ENCODE data around the gene LTC4S.

The LTC4S gene

GRCh38 chr5:179764056-179764455, 29.7 kb upstream of the LTC4S start:
- Histone ChIP-seq H3K36me3 (ENCODE audit: insufficient read depth, low read length) (peaks cover 41% of the 10 kb centered on the region), H3K4me3 (ENCODE audit: low read length) (no peak overlapping the region), H3K9me3 (ENCODE audit: low read length) (no peaks in the 10 kb centered on the region), H3K4me1 (ENCODE audit: insufficient read depth, low read length) (peaks cover 34% of the 10 kb centered on the region), H2AFZ (ENCODE audit: low read depth, low read length) (no peak overlapping the region), H3K27me3 (ENCODE audit: insufficient read depth, low read length) (no peaks in the 10 kb centered on the region)

- Histone ChIP-seq H3K36me3 (ENCODE audit: insufficient read depth, low read length) (peaks cover 54% of the 10 kb centered on the region), H2AFZ (ENCODE audit: low read depth, low read length) (no peak overlapping the region), H3K4me3 (ENCODE audit: low read length) (no peak overlapping the region), H3K4me1 (ENCODE audit: insufficient read depth, low read length) (peaks cover 34% of the 10 kb centered on the region), H3K27me3 (ENCODE audit: insufficient read depth, low read length) (no peaks in the 10 kb centered on the region), H3K9me3 (ENCODE audit: low read length) (no peaks in the 10 kb centered on the region)
These were observed 28.4 kb upstream of the LTC4S start for GRCh38 chr5:179765400-179765799.

GRCh38 chr5:179766021-179766725, 27.6 kb upstream of the LTC4S start:
- peaks cover 34% of the 10 kb centered on the region for H3K4me1 ChIP-seq (ENCODE audit: insufficient read depth, low read length)
- no peaks in the 10 kb centered on the region for H3K27me3 ChIP-seq (ENCODE audit: insufficient read depth, low read length)
- no peak overlapping the region for H3K4me3 ChIP-seq (ENCODE audit: low read length)
- H3K9me3 ChIP-seq (ENCODE audit: low read length) = no peaks in the 10 kb centered on the region
- peaks cover 61% of the 10 kb centered on the region for H3K36me3 ChIP-seq (ENCODE audit: insufficient read depth, low read length)
- H2AFZ ChIP-seq (ENCODE audit: low read depth, low read length) = no peak overlapping the region

- Histone ChIP-seq H3K27me3 (ENCODE audit: insufficient read depth, low read length) (no peaks in the 10 kb centered on the region), H3K4me1 (ENCODE audit: insufficient read depth, low read length) (peaks cover 32% of the 10 kb centered on the region), H3K36me3 (ENCODE audit: insufficient read depth, low read length) (peaks cover 68% of the 10 kb centered on the region), H3K9me3 (ENCODE audit: low read length) (no peaks in the 10 kb centered on the region), H3K4me3 (ENCODE audit: low read length) (no peak overlapping the region), H2AFZ (ENCODE audit: low read depth, low read length) (no peak overlapping the region)
These were observed 26.9 kb upstream of the LTC4S start for GRCh38 chr5:179766726-179767455.

GRCh38 chr5:179767496-179768100, 26.2 kb upstream of the LTC4S start:
- Histone ChIP-seq H3K9me3 (ENCODE audit: low read length) (no peaks in the 10 kb centered on the region), H3K4me3 (ENCODE audit: low read length) (no peak overlapping the region), H3K36me3 (ENCODE audit: insufficient read depth, low read length) (peaks cover 74% of the 10 kb centered on the region), H3K4me1 (ENCODE audit: insufficient read depth, low read length) (peaks cover 25% of the 10 kb centered on the region), H2AFZ (ENCODE audit: low read depth, low read length) (no peak overlapping the region), H3K27me3 (ENCODE audit: insufficient read depth, low read length) (no peaks in the 10 kb centered on the region)

- Histone ChIP-seq H3K36me3 (ENCODE audit: insufficient read depth, low read length) (peaks cover 82% of the 10 kb centered on the region), H2AFZ (ENCODE audit: low read depth, low read length) (no peak overlapping the region), H3K27me3 (ENCODE audit: insufficient read depth, low read length) (no peaks in the 10 kb centered on the region), H3K4me3 (ENCODE audit: low read length) (no peak overlapping the region), H3K4me1 (ENCODE audit: insufficient read depth, low read length) (peaks cover 16% of the 10 kb centered on the region), H3K9me3 (ENCODE audit: low read length) (no peaks in the 10 kb centered on the region)
These were observed 25.3 kb upstream of the LTC4S start for GRCh38 chr5:179768326-179769085.

- peaks cover 89% of the 10 kb centered on the region for H3K36me3 ChIP-seq (ENCODE audit: insufficient read depth, low read length)
- H3K9me3 ChIP-seq (ENCODE audit: low read length) = no peaks in the 10 kb centered on the region
These were observed 24.5 kb upstream of the LTC4S start for GRCh38 chr5:179769271-179769670.

GRCh38 chr5:179769796-179770195, 24.0 kb upstream of the LTC4S start:
- H3K36me3 ChIP-seq (ENCODE audit: insufficient read depth, low read length) = peaks cover 94% of the 10 kb centered on the region
- H3K9me3 ChIP-seq (ENCODE audit: low read length) = no peaks in the 10 kb centered on the region

More at GRCh38 chr5:179769271-179769670, 24.5 kb upstream of the LTC4S start:
- no peak overlapping the region for H2AFZ ChIP-seq (ENCODE audit: low read depth, low read length)
- H3K27me3 ChIP-seq (ENCODE audit: insufficient read depth, low read length) = no peaks in the 10 kb centered on the region
- peaks cover 12% of the 10 kb centered on the region for H3K4me1 ChIP-seq (ENCODE audit: insufficient read depth, low read length)
- no peak overlapping the region for H3K4me3 ChIP-seq (ENCODE audit: low read length)

GRCh38 chr5:179771311-179771895, 22.4 kb upstream of the LTC4S start:
- Histone ChIP-seq H3K27me3 (ENCODE audit: insufficient read depth, low read length) (no peaks in the 10 kb centered on the region), H3K4me1 (ENCODE audit: insufficient read depth, low read length) (peaks cover 1% of the 10 kb centered on the region), H3K4me3 (ENCODE audit: low read length) (no peak overlapping the region), H3K9me3 (ENCODE audit: low read length) (no peaks in the 10 kb centered on the region), H2AFZ (ENCODE audit: low read depth, low read length) (no peak overlapping the region), H3K36me3 (ENCODE audit: insufficient read depth, low read length) (peaks cover 95% of the 10 kb centered on the region)

More at GRCh38 chr5:179769796-179770195, 24.0 kb upstream of the LTC4S start:
- Histone ChIP-seq H3K4me3 (ENCODE audit: low read length) (no peak overlapping the region), H2AFZ (ENCODE audit: low read depth, low read length) (no peak overlapping the region), H3K4me1 (ENCODE audit: insufficient read depth, low read length) (peaks cover 12% of the 10 kb centered on the region), H3K27me3 (ENCODE audit: insufficient read depth, low read length) (no peaks in the 10 kb centered on the region)

GRCh38 chr5:179772351-179772750, 21.4 kb upstream of the LTC4S start:
- Histone ChIP-seq H2AFZ (ENCODE audit: low read depth, low read length) (no peak overlapping the region), H3K36me3 (ENCODE audit: insufficient read depth, low read length) (peaks cover 88% of the 10 kb centered on the region), H3K4me1 (ENCODE audit: insufficient read depth, low read length) (no peaks in the 10 kb centered on the region), H3K27me3 (ENCODE audit: insufficient read depth, low read length) (no peaks in the 10 kb centered on the region), H3K4me3 (ENCODE audit: low read length) (no peak overlapping the region), H3K9me3 (ENCODE audit: low read length) (no peaks in the 10 kb centered on the region)

- H3K9me3 ChIP-seq (ENCODE audit: low read length) = no peaks in the 10 kb centered on the region
- H3K27me3 ChIP-seq (ENCODE audit: insufficient read depth, low read length) = no peaks in the 10 kb centered on the region
- no peak overlapping the region for H3K4me3 ChIP-seq (ENCODE audit: low read length)
- H2AFZ ChIP-seq (ENCODE audit: low read depth, low read length) = no peak overlapping the region
- no peaks in the 10 kb centered on the region for H3K4me1 ChIP-seq (ENCODE audit: insufficient read depth, low read length)
- H3K36me3 ChIP-seq (ENCODE audit: insufficient read depth, low read length) = peaks cover 87% of the 10 kb centered on the region
These were observed 20.1 kb upstream of the LTC4S start for GRCh38 chr5:179773686-179774040.

GRCh38 chr5:179774442-179774841, 19.3 kb upstream of the LTC4S start:
- H3K27me3 ChIP-seq (ENCODE audit: insufficient read depth, low read length) = no peaks in the 10 kb centered on the region
- no peaks in the 10 kb centered on the region for H3K9me3 ChIP-seq (ENCODE audit: low read length)
- H3K4me3 ChIP-seq (ENCODE audit: low read length) = no peak overlapping the region
- H3K36me3 ChIP-seq (ENCODE audit: insufficient read depth, low read length) = peaks cover 83% of the 10 kb centered on the region
- no peak overlapping the region for H2AFZ ChIP-seq (ENCODE audit: low read depth, low read length)
- H3K4me1 ChIP-seq (ENCODE audit: insufficient read depth, low read length) = no peaks in the 10 kb centered on the region

All from neuron (in vitro differentiated cells).